SK-N-SH treated with all-trans-retinoic acid at 6 μM for 48 hours (cell line): ENCODE measurements around the gene SLC9A7.

ENCODE experiments used
- ATAC-seq: fragments of 200-7000 bp; cut with Tn5 transposase; 3 replicates; pipeline ENCODE4 v1.9.1; 2020; ENCODE audit warnings: mild to moderate bottlenecking, moderate library complexity
- ARNTL ChIP-seq: fragments of 450-650 bp; formaldehyde crosslinking; IDR thresholded peaks from 2 replicates; pipeline ENCODE4 v1.5.0; 2020; ENCODE audit warnings: low read depth, mild to moderate bottlenecking, moderate library complexity, borderline replicate concordance
- BACH2 ChIP-seq: fragments of 250-450 bp; sonication (Bioruptor Pico); IDR thresholded peaks from 2 replicates; pipeline ENCODE4 v1.9.0; 2021; ENCODE audit warnings: mild to moderate bottlenecking, borderline replicate concordance
- CREB5 ChIP-seq: fragments of 250-450 bp; sonication (Bioruptor Pico); IDR thresholded peaks from 2 replicates; pipeline ENCODE4 v1.5.1; 2020; ENCODE audit warnings: low read depth, mild to moderate bottlenecking, moderate library complexity
- CSDC2 ChIP-seq: fragments of 250-450 bp; sonication (Bioruptor Pico); IDR thresholded peaks from 2 replicates; pipeline ENCODE4 v1.5.0; 2020; ENCODE audit warnings: mild to moderate bottlenecking, moderate library complexity
- CSRNP3 ChIP-seq: fragments of 250-450 bp; sonication (Bioruptor Pico); IDR thresholded peaks from 2 replicates; pipeline ENCODE4 v1.5.1; 2021; ENCODE audit warnings: mild to moderate bottlenecking, moderate library complexity
- ESRRG ChIP-seq: fragments of 250-450 bp; sonication (Bioruptor Pico); IDR thresholded peaks from 2 replicates; pipeline ENCODE4 v1.6.1; 2021; ENCODE audit warnings: mild to moderate bottlenecking
- GLIS3 ChIP-seq: fragments of 250-450 bp; sonication (Bioruptor Pico); IDR thresholded peaks from 2 replicates; pipeline ENCODE4 v1.5.0; 2020; ENCODE audit warnings: mild to moderate bottlenecking, moderate library complexity
- ISL1 ChIP-seq: fragments of 250-450 bp; sonication (Bioruptor Pico); IDR thresholded peaks from 2 replicates; pipeline ENCODE4 v2.1.2; 2022; ENCODE audit warnings: mild to moderate bottlenecking, moderate library complexity
- OSR1 ChIP-seq: fragments of 250-450 bp; sonication (Bioruptor Pico); IDR thresholded peaks from 2 replicates; pipeline ENCODE4 v1.8.0; 2022; ENCODE audit warnings: moderate library complexity, mild to moderate bottlenecking, inconsistent platforms
- POU6F1 ChIP-seq: fragments of 250-450 bp; sonication (Bioruptor Pico); IDR thresholded peaks from 2 replicates; pipeline ENCODE4 v1.8.0; 2021; ENCODE audit warnings: low read depth, mild to moderate bottlenecking, moderate library complexity, borderline replicate concordance
- PPARA ChIP-seq: fragments of 250-450 bp; sonication (Bioruptor Pico); IDR thresholded peaks from 2 replicates; pipeline ENCODE4 v1.5.0; 2020; ENCODE audit warnings: mild to moderate bottlenecking, borderline replicate concordance
- RARB ChIP-seq: fragments of 250-450 bp; sonication (Bioruptor Pico); IDR thresholded peaks from 2 replicates; pipeline ENCODE4 v1.8.0; 2021; ENCODE audit warnings: mild to moderate bottlenecking, moderate library complexity
- SNAI2 ChIP-seq: fragments of 250-450 bp; sonication (Bioruptor Pico); IDR thresholded peaks from 2 replicates; pipeline ENCODE4 v1.5.0; 2020; ENCODE audit warnings: mild to moderate bottlenecking, moderate library complexity
- TCF4 ChIP-seq: fragments of 250-450 bp; sonication (Bioruptor Pico); IDR thresholded peaks from 2 replicates; pipeline ENCODE4 v1.8.0; 2021; ENCODE audit warnings: mild to moderate bottlenecking, moderate library complexity, borderline replicate concordance
- TOX ChIP-seq: fragments of 250-450 bp; sonication (Bioruptor Pico); IDR thresholded peaks from 2 replicates; pipeline ENCODE4 v1.8.0; 2021; ENCODE audit warnings: mild to moderate bottlenecking, moderate library complexity, borderline replicate concordance
- TSHZ2 ChIP-seq: fragments of 250-450 bp; sonication (Bioruptor Pico); IDR thresholded peaks from 2 replicates; pipeline ENCODE4 v1.5.0; 2020; ENCODE audit warnings: mild to moderate bottlenecking, moderate library complexity
- ZC3H10 ChIP-seq: fragments of 250-450 bp; sonication (Bioruptor Pico); IDR thresholded peaks from 2 replicates; pipeline ENCODE4 v1.5.1; 2021; ENCODE audit warnings: mild to moderate bottlenecking, moderate library complexity
- ZFP3 ChIP-seq: fragments of 250-450 bp; sonication (Bioruptor Pico); IDR thresholded peaks from 2 replicates; pipeline ENCODE4 v1.5.0; 2020; ENCODE audit warnings: mild to moderate bottlenecking, moderate library complexity
- ZFP30 ChIP-seq: fragments of 450-650 bp; formaldehyde crosslinking; IDR thresholded peaks from 2 replicates; pipeline ENCODE4 v1.5.0; 2022; ENCODE audit warnings: mild to moderate bottlenecking, moderate library complexity
- ZNF565 ChIP-seq: fragments of 450-650 bp; formaldehyde crosslinking; conservative IDR thresholded peaks from 2 replicates; pipeline ENCODE4 v1.5.0; 2020; ENCODE audit warnings: low read depth, mild to moderate bottlenecking, moderate library complexity
- ZNF70 ChIP-seq: fragments of 450-650 bp; formaldehyde crosslinking; IDR thresholded peaks from 2 replicates; pipeline ENCODE4 v1.5.0; 2020; ENCODE audit warnings: mild to moderate bottlenecking, moderate library complexity
- ZNF8 ChIP-seq: fragments of 450-650 bp; formaldehyde crosslinking; IDR thresholded peaks from 2 replicates; pipeline ENCODE4 v1.5.0; 2020; ENCODE audit warnings: mild to moderate bottlenecking, moderate library complexity

The SLC9A7 gene

GRCh38 chrX:46673620-46674359, 85.1 kb downstream of the SLC9A7 start:
- no peak for TF ChIP-seq TSHZ2 (CRISPR knock-in tag)
- TF ChIP-seq BACH2 (CRISPR knock-in tag), result no peak
- no peak; the same call in 2 of the 3 replicates for ATAC-seq

GRCh38 chrX:46670316-46670715, 88.6 kb downstream of the SLC9A7 start:
- ATAC-seq, result no peak
- TF ChIP-seq ZNF70 (CRISPR knock-in tag), result no peak
- no peak for TF ChIP-seq CSRNP3
- TF ChIP-seq TCF4, result no peak
- no peak for TF ChIP-seq OSR1 (CRISPR knock-in tag)
- TF ChIP-seq CSDC2, result no peak
- no peak for TF ChIP-seq ZNF8 (CRISPR knock-in tag)
- no peak for TF ChIP-seq ZNF565 (CRISPR knock-in tag)
- TF ChIP-seq RARB, result no peak
- TF ChIP-seq SNAI2 (CRISPR knock-in tag), result no peak
- TF ChIP-seq POU6F1 (CRISPR knock-in tag), result no peak
- no peak for TF ChIP-seq ESRRG (CRISPR knock-in tag)
- TF ChIP-seq ARNTL (CRISPR knock-in tag), result no peak
- no peak for TF ChIP-seq GLIS3 (CRISPR knock-in tag)
- TF ChIP-seq TSHZ2 (CRISPR knock-in tag), result no peak
- TF ChIP-seq PPARA (CRISPR knock-in tag), result no peak
- no peak for TF ChIP-seq ZFP30 (CRISPR knock-in tag)
- no peak for TF ChIP-seq ZC3H10 (CRISPR knock-in tag)

- ATAC-seq, result no peak
- no peak for TF ChIP-seq ZNF565 (CRISPR knock-in tag)
- no peak for TF ChIP-seq ZFP30 (CRISPR knock-in tag)
- TF ChIP-seq ISL1 (CRISPR knock-in tag), result no peak
- no peak for TF ChIP-seq ZFP3 (CRISPR knock-in tag)
- TF ChIP-seq ZC3H10 (CRISPR knock-in tag), result no peak
- TF ChIP-seq ZNF70 (CRISPR knock-in tag), result no peak
- no peak for TF ChIP-seq ZNF8 (CRISPR knock-in tag)
- TF ChIP-seq TOX (CRISPR knock-in tag), result no peak
- no peak for TF ChIP-seq BACH2 (CRISPR knock-in tag)
- no peak for TF ChIP-seq CSRNP3
- TF ChIP-seq ARNTL (CRISPR knock-in tag), result no peak
- no peak for TF ChIP-seq TSHZ2 (CRISPR knock-in tag)
- TF ChIP-seq TCF4, result no peak
- TF ChIP-seq CREB5, result no peak
- no peak for TF ChIP-seq PPARA (CRISPR knock-in tag)
These were observed 92.1 kb downstream of the SLC9A7 start for GRCh38 chrX:46666831-46667230.
